ENCODE results near the gene PRR35. TPM values are rescaled to one million over a fixed set of nuclear protein-coding genes. Genes with fewer than 3 reads are reported as not detected.
A peak's percentile ranks its signal among the peaks of the same experiment; 100 is the strongest.

Gene PRR35
- total RNA-seq, 4 donors from 2014 or later: not detected

GRCh38 chr16:582218-582613 is 22.0 kb downstream of the PRR35 start:
- intact Hi-C loops (cut with DNase I; ENCODE audit: low total_unique reads): no loop called here
- in situ Hi-C loops (cut with MboI; ENCODE audit: low sequenced_read_pairs in 4 of 4): no loop called here
- H3K9me3 ChIP-seq: no peaks in the 10 kb centered on the region

GRCh38 chr16:582614-583331 is 22.6 kb downstream of the PRR35 start:
- DNase-seq (peak in 1 of 2 donors; percentile 57), ATAC-seq (no peak)
- intact Hi-C loops (cut with DNase I; ENCODE audit: low total_unique reads): no loop called here
- Histone ChIP-seq H3K4me1 (peaks cover 16 to 26% of the 10 kb centered on the region in 2 donors), H3K4me3 (no peak overlapping the region), H3K27me3 (no peaks in the 10 kb centered on the region), H3K9me3 (no peaks in the 10 kb centered on the region), H3K36me3 (no peaks in the 10 kb centered on the region), H3K27ac (no peak overlapping the region)
- in situ Hi-C loops (cut with MboI; ENCODE audit: low sequenced_read_pairs in 4 of 4): no loop called here
- TF ChIP-seq CTCF (IDR thresholded peaks at IDR 0.05 in 4 of 5, conservative IDR thresholded peaks at IDR 0.05 in 1 of 5) (no peak), POLR2A (IDR thresholded peaks at IDR 0.05) (no peak)

More at GRCh38 chr16:582218-582613, 22.0 kb downstream of the PRR35 start:
- H3K4me3 ChIP-seq: no peak overlapping the region
- H3K27ac ChIP-seq: no peak overlapping the region
- H3K4me1 ChIP-seq: peaks cover 12 to 21% of the 10 kb centered on the region in 2 donors
- TF ChIP-seq CTCF (IDR thresholded peaks at IDR 0.05 in 4 of 5, conservative IDR thresholded peaks at IDR 0.05 in 1 of 5): no peak
- TF ChIP-seq POLR2A (IDR thresholded peaks at IDR 0.05): no peak
- H3K36me3 ChIP-seq: no peaks in the 10 kb centered on the region
- ATAC-seq (no peak), DNase-seq (no peak)
- H3K27me3 ChIP-seq: no peaks in the 10 kb centered on the region

GRCh38 chr16:583470-583814 is 23.2 kb downstream of the PRR35 start:
- no peak for TF ChIP-seq CTCF (IDR thresholded peaks at IDR 0.05 in 4 of 5, conservative IDR thresholded peaks at IDR 0.05 in 1 of 5)
- no peak for TF ChIP-seq POLR2A (IDR thresholded peaks at IDR 0.05)
- H3K4me3 ChIP-seq: no peak overlapping the region
- H3K27ac ChIP-seq: no peak overlapping the region
- H3K36me3 ChIP-seq: no peaks in the 10 kb centered on the region
- DNase-seq (no peak), ATAC-seq (no peak)
- H3K9me3 ChIP-seq: no peaks in the 10 kb centered on the region
- in situ Hi-C loops (cut with MboI; ENCODE audit: low sequenced_read_pairs in 4 of 4): no loop called here
- peaks cover 22 to 33% of the 10 kb centered on the region in 2 donors for H3K4me1 ChIP-seq
- intact Hi-C loops (cut with DNase I; ENCODE audit: low total_unique reads): no loop called here
- H3K27me3 ChIP-seq: no peaks in the 10 kb centered on the region

- in situ Hi-C loops (cut with MboI; ENCODE audit: low sequenced_read_pairs in 4 of 4): no loop called here
- DNase-seq (no peak), ATAC-seq (no peak)
- no peaks in the 10 kb centered on the region for H3K36me3 ChIP-seq
- H3K27me3 ChIP-seq: no peaks in the 10 kb centered on the region
- H3K9me3 ChIP-seq: no peaks in the 10 kb centered on the region
- H3K27ac ChIP-seq: no peak overlapping the region
- peaks cover 22 to 33% of the 10 kb centered on the region in 2 donors for H3K4me1 ChIP-seq
- TF ChIP-seq POLR2A (IDR thresholded peaks at IDR 0.05): no peak
- no peak for TF ChIP-seq CTCF (IDR thresholded peaks at IDR 0.05 in 4 of 5, conservative IDR thresholded peaks at IDR 0.05 in 1 of 5)
- H3K4me3 ChIP-seq: no peak overlapping the region
- intact Hi-C loops (cut with DNase I; ENCODE audit: low total_unique reads): no loop called here
Observed at GRCh38 chr16:583815-584591, 23.8 kb downstream of the PRR35 start.

All from gastrocnemius medialis (tissue), 4 donors.